ENCODE data around the gene HOXA7. TPM values are rescaled to one million over a fixed set of nuclear protein-coding genes. Genes with fewer than 3 reads are reported as not detected.
A peak's percentile ranks its signal among the peaks of the same experiment; 100 is the strongest.

HOXA7 gene
- total and polyA plus RNA-seq, 2 of the 8 experiments (the other 6 are each of a cell fraction or from before 2014, with no cell fraction given): 0.03 TPM; not detected in 1

DNA sequence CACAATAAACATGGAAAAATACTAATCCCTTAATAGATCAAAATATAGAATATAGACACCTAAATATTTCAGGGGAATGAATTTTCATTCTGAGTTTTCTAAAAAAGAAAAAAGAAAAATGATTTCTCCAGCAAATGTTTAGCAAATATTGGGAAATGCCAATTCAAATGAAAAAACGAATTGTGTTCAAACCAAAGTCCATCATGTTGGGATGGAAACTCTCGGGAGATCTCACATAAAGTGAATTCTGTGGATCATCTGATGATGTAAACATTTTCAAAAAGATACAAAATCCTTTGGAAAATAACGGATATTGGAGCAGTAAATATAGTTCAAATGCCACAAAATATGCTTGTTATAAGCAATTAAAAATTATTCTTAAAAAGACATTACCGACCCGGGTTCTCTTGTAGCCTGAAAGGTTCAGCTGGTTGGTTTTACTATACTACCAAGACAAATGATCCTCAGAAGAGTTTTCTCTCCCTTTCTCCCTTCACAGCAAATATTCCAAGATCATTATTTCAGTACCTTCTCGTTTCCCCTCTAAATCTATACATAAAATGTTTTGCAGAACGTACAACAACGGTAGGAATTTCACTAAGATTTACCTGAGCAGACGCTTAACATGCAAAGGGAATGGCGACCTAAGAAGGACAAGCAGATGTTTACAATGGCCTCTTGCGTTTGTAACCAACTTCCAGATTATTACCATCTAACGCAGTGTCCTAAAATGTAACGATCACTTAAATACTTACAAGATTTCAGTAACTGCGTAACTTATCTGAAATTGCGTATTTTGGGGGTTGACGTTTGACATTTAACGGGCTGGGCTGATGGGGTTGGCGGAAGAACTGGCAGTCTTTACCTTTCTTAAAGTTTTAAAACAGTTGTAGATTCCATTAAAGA is 40.9 kb upstream of the HOXA7 start:
- peaks cover 0 to 7% (median 3%) of the 10 kb centered on the region in 4 experiments; a peak in 5 of 7 replicates for H3K4me1 ChIP-seq (replicated peaks in 1 of 4; ENCODE audit: control insufficient read depth in 3 of 4, insufficient read depth in 4 of 4, low read length in 3 of 4)
- H3K79me2 ChIP-seq (ENCODE audit: control insufficient read depth in 1 of 2, insufficient read depth in 2 of 2, low read length in 2 of 2): no peaks in the 10 kb centered on the region
- no peak overlapping the region for H2AFZ ChIP-seq (ENCODE audit: low read length)
- no peak overlapping the region for H3K14ac ChIP-seq (ENCODE audit: insufficient read length)
- no peak overlapping the region for H2BK5ac ChIP-seq (ENCODE audit: low read depth, low read length)
- no peak overlapping the region for H3K4me3 ChIP-seq (ENCODE audit: extremely low read depth in 1 of 4, insufficient read depth in 2 of 4, low read depth in 3 of 4, low read length in 4 of 4)
- CTCF ChIA-PET (ENCODE audit: partially characterized antibody): interaction anchor here (1.3 to 3.9 kb wide), 2 partner anchors 11 to 883 kb away, joined by 5 to 23 read pairs; no protein-coding TSS in a partner anchor
- peaks cover 0 to 3% of the 10 kb centered on the region in 2 experiments; a peak in 1 of 4 replicates for H3K9me3 ChIP-seq (ENCODE audit: insufficient read depth in 2 of 2, low read depth in 1 of 2, low read length in 1 of 2)
- H3K9ac ChIP-seq (replicated peaks in 1 of 4; ENCODE audit: extremely low read depth in 1 of 4, low read depth in 3 of 4, low read length in 3 of 4): no peak overlapping the region
- H4K20me1 ChIP-seq (replicated peaks in 1 of 2; ENCODE audit: control insufficient read depth in 1 of 2, insufficient read depth in 2 of 2, low read length in 2 of 2): peaks cover 30 to 38% of the 10 kb centered on the region in 2 experiments
- 40% methylated on average over 18 of the region's 18 CpGs; no CpG with 5 or more reads in 1 of the 2 experiments for WGBS, 2 experiments (ENCODE audit: extremely low coverage in 1 of 2, insufficient coverage in 1 of 2, insufficient read length in 1 of 2, insufficient replicate concordance in 2 of 2, low coverage in 1 of 2, low lambda C conversion rate in 2 of 2, missing lambda C conversion rate in 1 of 2)
- no peak overlapping the region for H2BK20ac ChIP-seq (ENCODE audit: low read length)
- H3K4me2 ChIP-seq (ENCODE audit: insufficient read depth in 1 of 2, low read depth in 2 of 2, low read length in 2 of 2): no peak overlapping the region
- H3K27ac ChIP-seq (ENCODE audit: low read depth, low read length): no peak overlapping the region
- no peak overlapping the region for H3K4ac ChIP-seq (replicated peaks; ENCODE audit: insufficient read length, low read depth, low read length)
- H3K23ac ChIP-seq (ENCODE audit: insufficient read length): no peak overlapping the region
- H3K56ac ChIP-seq (replicated peaks; ENCODE audit: insufficient read length, low read depth, low read length): no peak overlapping the region
- H4K5ac ChIP-seq (ENCODE audit: insufficient read length, low read depth, low read length): no peak overlapping the region
- no peak overlapping the region for H4K91ac ChIP-seq (replicated peaks; ENCODE audit: insufficient read length, low read length)
- no peaks in the 10 kb centered on the region; the same call in 1 of the 2 replicates for H3K79me1 ChIP-seq (ENCODE audit: low read depth, low read length)
- no peak overlapping the region for H4K8ac ChIP-seq (ENCODE audit: extremely low read depth, insufficient read depth, low read length)
- H2BK120ac ChIP-seq (replicated peaks; ENCODE audit: low read depth, low read length): no peak overlapping the region
- H2BK12ac ChIP-seq (ENCODE audit: low read depth, low read length): no peak overlapping the region
- POLR2A ChIA-PET (ENCODE audit: partially characterized antibody): no interaction called here
- peaks cover 0 to 14% (median 0%) of the 10 kb centered on the region in 4 experiments; a peak in 1 of 8 replicates for H3K36me3 ChIP-seq (ENCODE audit: control insufficient read depth in 2 of 4, insufficient read depth in 4 of 4, low read length in 3 of 4)
- no peak overlapping the region for H2AK5ac ChIP-seq (ENCODE audit: low read depth, low read length)
- DNase-seq (ENCODE audit: low read depth in 1 of 2, low spot score in 2 of 2): no peak
- FAIRE-seq: no peak
- no peaks in the 10 kb centered on the region; the same call in 1 of the 2 replicates for H3K23me2 ChIP-seq (ENCODE audit: low read depth, low read length)
- no peak overlapping the region for H3K18ac ChIP-seq (ENCODE audit: extremely low read depth, low read length)
- TF ChIP-seq SP1 (IDR thresholded peaks at IDR 0.05; ENCODE audit: low read depth, low read length) (peak; percentile 6; the same call in 1 of the 2 replicates), RNF2 (IDR thresholded peaks at IDR 0.05; ENCODE audit: borderline replicate concordance, low read depth, low read length, missing control alignments, poor library complexity, severe bottlenecking) (no peak), CBX8 (IDR thresholded peaks at IDR 0.05; ENCODE audit: borderline replicate concordance, low read depth, low read length) (peak; percentile 79; the same call in 1 of the 2 replicates), MAFK (IDR thresholded peaks at IDR 0.05; ENCODE audit: low read depth, low read length) (no peak)
- peaks cover 83 to 100% (median 95%) of the 10 kb centered on the region in 4 experiments for H3K27me3 ChIP-seq (replicated peaks in 1 of 4; ENCODE audit: control insufficient read depth in 3 of 4, extremely low read depth in 1 of 4, insufficient read depth in 3 of 4, low read length in 3 of 4)
- H2BK15ac ChIP-seq (ENCODE audit: low read length): no peak overlapping the region

Data from H1 (cell line).